Neural progenitor cell (in vitro differentiated cells): ENCODE measurements around the gene SPG21. TPM values are rescaled to one million over a fixed set of nuclear protein-coding genes. Genes with fewer than 3 reads are reported as not detected.

ENCODE experiments used
- DNase-seq: peaks from one replicate; pipeline ENCODE4 v3.0.0-alpha.2; 2016; ENCODE audit warnings: low spot score
- H2AFZ ChIP-seq: fragments of 200-600 bp; sonication (generic); replicated peaks from 2 replicates; pipeline ENCODE4 v1.6.1; 2016; ENCODE audit warnings: antibody characterized with exemption
- H3F3A ChIP-seq: fragments of 200-600 bp; sonication (generic); 2 replicates; pipeline ENCODE4 v1.6.1; 2016; ENCODE audit warnings: antibody characterized with exemption, low read depth
- H3K27ac ChIP-seq: fragments of 200-600 bp; sonication (generic); 2 replicates; pipeline ENCODE4 v1.5.1; 2016; ENCODE audit warnings: mild to moderate bottlenecking
- H3K27me3 ChIP-seq: fragments of 200-600 bp; sonication (generic); 2 replicates; pipeline ENCODE4 v1.6.1; 2016; ENCODE audit warnings: mild to moderate bottlenecking, moderate library complexity
- H3K36me3 ChIP-seq: fragments of 200-600 bp; sonication (generic); 2 replicates; pipeline ENCODE4 v1.5.1; 2016
- H3K4me1 ChIP-seq: fragments of 200-600 bp; sonication (generic); 2 replicates; pipeline ENCODE4 v1.6.1; 2016; ENCODE audit warnings: mixed run types
- H3K4me2 ChIP-seq: fragments of 200-600 bp; sonication (generic); 2 replicates; pipeline ENCODE4 v1.6.1; 2016
- H3K4me3 ChIP-seq: fragments of 200-600 bp; sonication (generic); 2 replicates; pipeline ENCODE4 v1.5.1; 2016
- H3K79me2 ChIP-seq: fragments of 200-600 bp; sonication (generic); 2 replicates; pipeline ENCODE4 v1.6.1; 2016; ENCODE audit warnings: low read depth
- H3K9ac ChIP-seq: fragments of 200-600 bp; sonication (generic); 2 replicates; pipeline ENCODE4 v1.6.1; 2016
- H3K9me3 ChIP-seq: fragments of 200-600 bp; sonication (generic); 2 replicates; pipeline ENCODE4 v1.5.1; 2016; ENCODE audit warnings: low read depth
- H4K20me1 ChIP-seq: fragments of 200-600 bp; sonication (generic); 2 replicates; pipeline ENCODE4 v1.6.1; 2016; ENCODE audit warnings: low read depth
- H3K27ac Mint-ChIP-seq: 3 replicates; pipeline ENCODE4 v1.8.0; 2021; ENCODE audit warnings: mixed read lengths
- H3K27me3 Mint-ChIP-seq: 2 replicates; pipeline ENCODE4 v1.8.0; 2022; ENCODE audit warnings: low read depth, mild to moderate bottlenecking, inconsistent platforms, moderate library complexity, mixed read lengths; ENCODE audit not compliant: insufficient read depth
- H3K36me3 Mint-ChIP-seq: 3 replicates; pipeline ENCODE4 v1.8.0; 2021; ENCODE audit warnings: mixed read lengths
- H3K4me1 Mint-ChIP-seq: 3 replicates; pipeline ENCODE4 v1.8.0; 2021; ENCODE audit warnings: mixed read lengths
- H3K4me3 Mint-ChIP-seq: 3 replicates; pipeline ENCODE4 v1.8.0; 2021; ENCODE audit warnings: mild to moderate bottlenecking, moderate library complexity, mixed read lengths
- H3K9me3 Mint-ChIP-seq: 3 replicates; pipeline ENCODE4 v1.8.0; 2020; ENCODE audit warnings: mixed read lengths
- CTCF ChIP-seq: fragments of 200-600 bp; sonication (generic); IDR thresholded peaks from 2 replicates; pipeline ENCODE4 v1.5.1; 2017; ENCODE audit warnings: antibody characterized with exemption, mild to moderate bottlenecking
- EZH2 ChIP-seq: fragments of 200-600 bp; sonication (generic); IDR thresholded peaks from 2 replicates; pipeline ENCODE4 v1.6.1; 2017; ENCODE audit warnings: antibody characterized with exemption, mild to moderate bottlenecking, moderate library complexity
- EZH2phosphoT487 ChIP-seq: fragments of 200-600 bp; sonication (generic); IDR thresholded peaks from 2 replicates; pipeline ENCODE4 v1.6.1; 2017; ENCODE audit warnings: antibody characterized with exemption
- total RNA-seq: library from RNA; depleted of rRNA; stranded (reverse); fragments of >200 nt; gene quantifications from 2 replicates; pipeline ENCODE4 v1.2.3, GENCODE V29; 2015; ENCODE audit warnings: low replicate concordance

SPG21 gene
- total RNA-seq, 1 donor from 2014 or later = 84.4 TPM

- Histone ChIP-seq H3K9ac (no peak overlapping the region), H3K27me3 (no peaks in the 10 kb centered on the region), H3K79me2 (no peaks in the 10 kb centered on the region), H3K27ac (no peak overlapping the region), H3K4me1 (no peaks in the 10 kb centered on the region), H2AFZ (no peak overlapping the region), H3K9me3 (no peaks in the 10 kb centered on the region), H3K4me3 (no peak overlapping the region), H3K36me3 (no peaks in the 10 kb centered on the region), H3K4me2 (no peak overlapping the region), H3F3A (peaks cover 5% of the 10 kb centered on the region), H4K20me1 (no peaks in the 10 kb centered on the region)
- Mint-ChIP-seq H3K27me3 (peaks cover 3% of the 10 kb centered on the region), H3K9me3 (no peaks in the 10 kb centered on the region), H3K4me3 (no peak overlapping the region), H3K27ac (no peak overlapping the region), H3K4me1 (no peaks in the 10 kb centered on the region), H3K36me3 (peaks cover 2% of the 10 kb centered on the region)
- DNase-seq = no peak
- TF ChIP-seq CTCF (no peak), EZH2 (no peak), EZH2phosphoT487 (no peak)
Observed at GRCh38 chr15:64943512-64944225, 46.0 kb downstream of the SPG21 start.

DNA sequence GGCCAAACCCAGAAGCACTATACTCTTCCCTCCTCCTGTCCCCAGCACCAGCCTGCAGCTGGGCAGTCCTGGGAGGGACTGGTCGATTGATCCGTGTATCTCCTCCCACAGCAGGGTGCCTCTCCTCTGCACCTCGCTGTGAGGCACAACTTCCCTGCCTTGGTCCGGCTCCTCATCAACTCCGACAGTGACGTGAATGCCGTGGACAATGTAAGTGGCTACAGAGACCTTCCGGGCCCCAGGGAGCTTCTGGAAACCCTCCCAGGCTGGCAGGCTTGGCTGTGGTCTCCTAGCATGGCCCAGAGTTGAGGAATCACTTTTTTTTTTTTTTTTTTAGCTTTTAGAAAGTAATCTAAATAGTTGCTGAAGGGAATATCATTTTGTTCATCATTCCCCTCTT lies 47.4 kb downstream of the SPG21 start:
- no peak overlapping the region for H3K4me3 ChIP-seq
- H3K27ac ChIP-seq = no peak overlapping the region
- no peaks in the 10 kb centered on the region for H3K27me3 ChIP-seq
- peak; percentile 8 for DNase-seq
- no peak overlapping the region for H3K4me3 Mint-ChIP-seq
- H3K79me2 ChIP-seq = no peaks in the 10 kb centered on the region
- no peak overlapping the region for H3K27ac Mint-ChIP-seq
- H3K36me3 Mint-ChIP-seq = peaks cover 2% of the 10 kb centered on the region
- H3K9ac ChIP-seq = no peak overlapping the region
- no peaks in the 10 kb centered on the region for H3K4me1 Mint-ChIP-seq
- no peak overlapping the region for H2AFZ ChIP-seq
- no peaks in the 10 kb centered on the region for H3K27me3 Mint-ChIP-seq
- peaks cover 5% of the 10 kb centered on the region for H3F3A ChIP-seq
- H3K9me3 ChIP-seq = no peaks in the 10 kb centered on the region
- no peak overlapping the region for H3K4me2 ChIP-seq
- TF ChIP-seq EZH2 = no peak
- no peak for TF ChIP-seq CTCF
- TF ChIP-seq EZH2phosphoT487 = no peak
- H3K36me3 ChIP-seq = no peaks in the 10 kb centered on the region
- H3K4me1 ChIP-seq = no peaks in the 10 kb centered on the region
- H4K20me1 ChIP-seq = no peaks in the 10 kb centered on the region
- no peaks in the 10 kb centered on the region for H3K9me3 Mint-ChIP-seq

GRCh38 chr15:64938192-64938591 lies 51.5 kb downstream of the SPG21 start:
- Histone ChIP-seq H3K27ac (no peak overlapping the region), H3K4me1 (no peaks in the 10 kb centered on the region), H3K4me3 (no peak overlapping the region), H3K9me3 (no peaks in the 10 kb centered on the region), H3K27me3 (no peaks in the 10 kb centered on the region), H3K36me3 (no peaks in the 10 kb centered on the region), H2AFZ (no peak overlapping the region), H3K9ac (no peak overlapping the region), H3K79me2 (no peaks in the 10 kb centered on the region), H3F3A (no peaks in the 10 kb centered on the region), H4K20me1 (no peaks in the 10 kb centered on the region), H3K4me2 (no peak overlapping the region)
- H3K4me1 Mint-ChIP-seq = no peaks in the 10 kb centered on the region
- TF ChIP-seq EZH2phosphoT487 = no peak
- H3K4me3 Mint-ChIP-seq = no peak overlapping the region
- H3K27me3 Mint-ChIP-seq = peaks cover 8% of the 10 kb centered on the region
- H3K36me3 Mint-ChIP-seq = peaks cover 8% of the 10 kb centered on the region
- H3K27ac Mint-ChIP-seq = no peak overlapping the region
- no peaks in the 10 kb centered on the region for H3K9me3 Mint-ChIP-seq
- no peak for DNase-seq

- Histone ChIP-seq H3K4me1 (no peaks in the 10 kb centered on the region), H3K36me3 (no peaks in the 10 kb centered on the region), H3K9ac (no peak overlapping the region), H3F3A (no peaks in the 10 kb centered on the region), H3K9me3 (no peaks in the 10 kb centered on the region), H4K20me1 (no peaks in the 10 kb centered on the region), H3K4me2 (no peak overlapping the region), H3K79me2 (no peaks in the 10 kb centered on the region), H2AFZ (no peak overlapping the region), H3K4me3 (no peak overlapping the region), H3K27ac (no peak overlapping the region), H3K27me3 (no peaks in the 10 kb centered on the region)
- TF ChIP-seq EZH2 (no peak), CTCF (no peak), EZH2phosphoT487 (no peak)
- peak overlapping the region; percentile 54 for H3K4me3 Mint-ChIP-seq
- peaks cover 9% of the 10 kb centered on the region for H3K36me3 Mint-ChIP-seq
- peaks cover 13% of the 10 kb centered on the region for H3K4me1 Mint-ChIP-seq
- H3K9me3 Mint-ChIP-seq = no peaks in the 10 kb centered on the region
- peaks cover 10% of the 10 kb centered on the region for H3K27me3 Mint-ChIP-seq
- no peak overlapping the region for H3K27ac Mint-ChIP-seq
- no peak for DNase-seq
Observed at GRCh38 chr15:64934023-64934422, 55.7 kb downstream of the SPG21 start.
